ENCODE results near the gene FZD2. TPM values are rescaled to one million over a fixed set of nuclear protein-coding genes. Genes with fewer than 3 reads are reported as not detected.

Gene FZD2
- total and polyA plus RNA-seq, 2 of the 4 experiments (the other 2 are of a cell fraction), result 21.3 to 130 TPM

DNA sequence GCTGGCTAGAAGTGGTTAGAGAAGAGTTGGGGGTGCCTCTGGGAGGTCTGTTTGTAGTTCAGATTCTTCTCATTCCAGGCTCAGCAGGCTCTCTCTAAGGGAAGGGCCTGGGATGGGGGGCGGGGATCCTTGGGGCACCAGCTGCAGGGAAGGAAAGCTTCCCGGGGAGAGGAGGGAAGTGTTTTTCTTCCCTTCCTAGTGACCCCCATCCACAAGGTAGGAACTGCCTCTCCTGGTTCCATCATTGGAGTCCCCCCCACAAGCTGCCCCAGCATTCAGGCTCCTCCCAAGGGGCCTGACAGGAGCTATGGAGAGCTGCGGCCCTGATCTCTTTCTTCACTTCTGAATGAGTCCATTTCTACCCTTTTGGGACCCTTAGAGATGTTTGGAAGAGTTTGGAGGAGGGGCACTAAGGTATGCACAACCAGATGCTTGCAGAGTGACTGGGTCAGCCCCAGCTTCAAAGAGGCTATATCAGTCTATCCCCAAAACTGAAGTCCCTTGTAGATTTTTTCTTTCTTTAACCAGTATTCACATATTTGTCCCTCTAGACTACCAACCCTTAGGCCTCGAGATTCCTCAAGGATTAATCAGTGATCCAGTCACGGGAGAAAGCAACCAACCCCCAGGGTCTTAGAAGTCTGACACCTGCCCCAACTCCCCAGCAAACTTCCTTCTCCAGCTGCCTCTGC, 13.9 kb upstream of the FZD2 start:
- DNase-seq, result peak; percentile 96
- peaks cover 55% of the 10 kb centered on the region for H3K4me1 ChIP-seq (ENCODE audit: control insufficient read depth, insufficient read depth, low read length)

More for the DNA sequence above, 13.9 kb upstream of the FZD2 start:
- Histone ChIP-seq H4K8ac (ENCODE audit: low read depth in 2 of 2, low read length in 2 of 2) (peak overlapping the region; percentile 90 to 94), H3K27ac (ENCODE audit: insufficient read depth, low read length) (peak overlapping the region; percentile 99), H3K9me3 (ENCODE audit: control insufficient read depth, insufficient read depth, low read length) (no peaks in the 10 kb centered on the region), H3K4me2 (ENCODE audit: low read depth, low read length) (peak overlapping the region; percentile 75), H4K5ac (ENCODE audit: low read depth, low read length) (peak overlapping the region; percentile 96), H3K36me3 (ENCODE audit: control insufficient read depth, insufficient read depth, low read length) (no peaks in the 10 kb centered on the region), H2AFZ (replicated peaks; ENCODE audit: low read length, poor library complexity) (peak overlapping the region; percentile 82), H4K91ac (ENCODE audit: insufficient read depth, low read depth, low read length) (peak overlapping the region; percentile 100), H4K20me1 (ENCODE audit: insufficient read depth, low read length) (no peaks in the 10 kb centered on the region), H2AK5ac (ENCODE audit: low read depth, low read length) (peak overlapping the region; percentile 98), H3K9ac (ENCODE audit: low read depth, low read length) (peak overlapping the region; percentile 84), H2BK120ac (ENCODE audit: low read depth, low read length) (peak overlapping the region; percentile 99), H3K23ac (ENCODE audit: low read depth, low read length) (peak overlapping the region; percentile 100), H3K4me3 (ENCODE audit: insufficient read depth, low read depth, low read length) (peak overlapping the region; percentile 3; the same call in 1 of the 2 replicates), H3K4ac (ENCODE audit: low read depth, low read length) (peak overlapping the region; percentile 100), H3K18ac (ENCODE audit: low read depth, low read length) (peak overlapping the region; percentile 98), H2BK5ac (ENCODE audit: low read depth, low read length, poor library complexity, severe bottlenecking) (peak overlapping the region; percentile 98), H2BK15ac (ENCODE audit: low read depth, low read length) (peak overlapping the region; percentile 100; the same call in 2 of the 3 replicates), H3K14ac (replicated peaks; ENCODE audit: low read depth, low read length) (peak overlapping the region; percentile 99), H2AK9ac (replicated peaks; ENCODE audit: low read depth, low read length, poor library complexity) (peak overlapping the region; percentile 100), H3K56ac (ENCODE audit: extremely low read depth, insufficient read depth, low read length) (peak overlapping the region; percentile 99), H2BK20ac (ENCODE audit: low read depth, low read length) (peak overlapping the region; percentile 100), H3K79me1 (ENCODE audit: low read depth in 1 of 2, low read length in 2 of 2) (peaks cover 10 to 59% of the 10 kb centered on the region in 2 experiments), H3K9me1 (ENCODE audit: insufficient read depth, low read length) (peaks cover 43% of the 10 kb centered on the region), H3K27me3 (ENCODE audit: control insufficient read depth, insufficient read depth, low read length) (no peaks in the 10 kb centered on the region)
- in situ Hi-C loops (cut with MboI; ENCODE audit: low sequenced_read_pairs) (no loop called here), intact Hi-C loops (cut with micrococcal nuclease) (loop anchor here (1.0 kb wide), 1 partner anchor 14 kb away; the partner anchor contains the start of gene FZD2), dilution Hi-C loops (cut with HindIII; ENCODE audit: low sequenced_read_pairs, unreplicated experiment) (no loop called here)
- ATAC-seq (ENCODE audit: low read depth), result peak; percentile 78
- CTCF ChIA-PET, result interaction anchor here (1.1 to 1.8 kb wide), 3 partner anchors 10 to 20 kb away, joined by 3 to 9 read pairs (median 4); no protein-coding TSS in a partner anchor
- peak; percentile 32; the same call in 1 of the 2 replicates for TF ChIP-seq POLR2A (IDR thresholded peaks at IDR 0.05; ENCODE audit: low read depth, low read length)
- TF ChIP-seq, protein P1, sequence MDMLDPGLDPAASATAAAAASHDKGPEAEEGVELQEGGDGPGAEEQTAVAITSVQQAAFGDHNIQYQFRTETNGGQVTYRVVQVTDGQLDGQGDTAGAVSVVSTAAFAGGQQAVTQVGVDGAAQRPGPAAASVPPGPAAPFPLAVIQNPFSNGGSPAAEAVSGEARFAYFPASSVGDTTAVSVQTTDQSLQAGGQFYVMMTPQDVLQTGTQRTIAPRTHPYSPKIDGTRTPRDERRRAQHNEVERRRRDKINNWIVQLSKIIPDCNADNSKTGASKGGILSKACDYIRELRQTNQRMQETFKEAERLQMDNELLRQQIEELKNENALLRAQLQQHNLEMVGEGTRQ (IDR thresholded peaks at IDR 0.05; ENCODE audit: low read depth, low read length), result no peak
- 0 out of 2 replicates have a peak, but pooled peaks have one; percentile 11 for TF ChIP-seq RAD21 (IDR thresholded peaks at IDR 0.05; ENCODE audit: low read length)
- TF ChIP-seq FOS (IDR thresholded peaks at IDR 0.05; ENCODE audit: low read depth, low read length), result peak; percentile 53
- TF ChIP-seq BHLHE40 (IDR thresholded peaks at IDR 0.05; ENCODE audit: low read depth, low read length), result peak; percentile 97
- TF ChIP-seq, protein P2, sequence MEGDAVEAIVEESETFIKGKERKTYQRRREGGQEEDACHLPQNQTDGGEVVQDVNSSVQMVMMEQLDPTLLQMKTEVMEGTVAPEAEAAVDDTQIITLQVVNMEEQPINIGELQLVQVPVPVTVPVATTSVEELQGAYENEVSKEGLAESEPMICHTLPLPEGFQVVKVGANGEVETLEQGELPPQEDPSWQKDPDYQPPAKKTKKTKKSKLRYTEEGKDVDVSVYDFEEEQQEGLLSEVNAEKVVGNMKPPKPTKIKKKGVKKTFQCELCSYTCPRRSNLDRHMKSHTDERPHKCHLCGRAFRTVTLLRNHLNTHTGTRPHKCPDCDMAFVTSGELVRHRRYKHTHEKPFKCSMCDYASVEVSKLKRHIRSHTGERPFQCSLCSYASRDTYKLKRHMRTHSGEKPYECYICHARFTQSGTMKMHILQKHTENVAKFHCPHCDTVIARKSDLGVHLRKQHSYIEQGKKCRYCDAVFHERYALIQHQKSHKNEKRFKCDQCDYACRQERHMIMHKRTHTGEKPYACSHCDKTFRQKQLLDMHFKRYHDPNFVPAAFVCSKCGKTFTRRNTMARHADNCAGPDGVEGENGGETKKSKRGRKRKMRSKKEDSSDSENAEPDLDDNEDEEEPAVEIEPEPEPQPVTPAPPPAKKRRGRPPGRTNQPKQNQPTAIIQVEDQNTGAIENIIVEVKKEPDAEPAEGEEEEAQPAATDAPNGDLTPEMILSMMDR (conservative IDR thresholded peaks at IDR 0.05; ENCODE audit: low read depth, low read length), result no peak
- POLR2A ChIA-PET (ENCODE audit: unreplicated experiment), result interaction anchor here (0.5 to 3.5 kb wide), 4 partner anchors 9 to 19 kb away, joined by 5 to 22 read pairs (median 8); partner anchors contain the start of gene FZD2
- no CpG with 5 or more reads among the region's 5 CpGs for WGBS, 2 experiments (ENCODE audit: extremely low coverage in 2 of 2, insufficient read length in 1 of 2)
- no TSS peak for BruUV-seq (replicated peaks)
